K562 treated with DMSO at 1 percent for 24 hours (cell line): ENCODE measurements around the gene ZNF679. TPM values are rescaled to one million over a fixed set of nuclear protein-coding genes. Genes with fewer than 3 reads are reported as not detected.

ENCODE experiments used
- total RNA-seq: library from RNA; unstranded; fragments of 300-600 nt; gene quantifications from 2 replicates; pipeline ENCODE4 v1.2.3, GENCODE V29; 2022; ENCODE audit warnings: low read depth; ENCODE audit not compliant: insufficient read depth

Gene ZNF679
- total RNA-seq: not detected in 2 replicates

DNA sequence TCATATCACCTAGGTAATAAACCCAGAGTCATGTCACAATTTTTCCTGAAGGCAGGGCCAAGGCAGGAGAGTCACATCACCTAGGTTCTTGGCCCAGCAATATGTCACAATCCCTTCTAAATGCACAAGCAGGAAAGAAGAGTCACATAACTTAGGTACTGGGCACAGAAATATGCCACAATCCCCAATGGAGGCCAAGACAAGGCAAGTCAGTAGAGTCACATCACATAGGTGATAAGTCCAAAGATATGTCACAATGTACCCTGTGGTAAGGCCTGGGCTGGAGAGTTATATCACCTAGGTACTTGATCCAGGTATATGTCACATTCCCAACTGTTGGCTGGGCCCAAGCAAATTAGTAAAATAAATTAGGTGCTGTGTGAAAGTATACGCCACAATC lies at the start of gene ZNF679:
Gene ZNF679, plus strand, starts transcription at position 301 of the 400 bp plus-strand sequence. CDS start 20,644 bp downstream, outside the sequence.

DNA sequence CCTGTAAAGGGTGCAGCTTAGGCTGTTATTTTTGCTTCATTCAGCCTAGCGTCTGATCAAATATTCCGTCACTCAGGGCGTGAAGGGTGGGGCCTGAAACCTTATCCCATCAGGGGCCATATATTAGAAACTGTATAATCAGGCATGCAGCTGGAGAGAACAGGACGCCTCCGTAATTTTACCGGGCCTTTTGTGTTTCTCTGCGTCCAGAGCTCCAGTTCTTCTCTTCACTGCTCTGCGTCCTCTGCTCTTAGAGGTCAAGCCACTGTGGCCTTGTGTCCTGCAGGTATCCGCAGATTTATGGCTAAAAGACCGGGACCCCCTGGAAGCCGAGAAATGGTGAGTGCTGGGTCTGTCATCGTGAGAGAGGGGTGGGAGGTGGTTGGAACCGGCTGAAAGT lies 21.4 kb upstream of the ZNF679 start, which contains the start of gene ZNF735:
Gene ZNF735, plus strand, starts transcription at position 301 of the 400 bp plus-strand sequence. Its CDS starts 0 bp downstream, at position 301.

DNA sequence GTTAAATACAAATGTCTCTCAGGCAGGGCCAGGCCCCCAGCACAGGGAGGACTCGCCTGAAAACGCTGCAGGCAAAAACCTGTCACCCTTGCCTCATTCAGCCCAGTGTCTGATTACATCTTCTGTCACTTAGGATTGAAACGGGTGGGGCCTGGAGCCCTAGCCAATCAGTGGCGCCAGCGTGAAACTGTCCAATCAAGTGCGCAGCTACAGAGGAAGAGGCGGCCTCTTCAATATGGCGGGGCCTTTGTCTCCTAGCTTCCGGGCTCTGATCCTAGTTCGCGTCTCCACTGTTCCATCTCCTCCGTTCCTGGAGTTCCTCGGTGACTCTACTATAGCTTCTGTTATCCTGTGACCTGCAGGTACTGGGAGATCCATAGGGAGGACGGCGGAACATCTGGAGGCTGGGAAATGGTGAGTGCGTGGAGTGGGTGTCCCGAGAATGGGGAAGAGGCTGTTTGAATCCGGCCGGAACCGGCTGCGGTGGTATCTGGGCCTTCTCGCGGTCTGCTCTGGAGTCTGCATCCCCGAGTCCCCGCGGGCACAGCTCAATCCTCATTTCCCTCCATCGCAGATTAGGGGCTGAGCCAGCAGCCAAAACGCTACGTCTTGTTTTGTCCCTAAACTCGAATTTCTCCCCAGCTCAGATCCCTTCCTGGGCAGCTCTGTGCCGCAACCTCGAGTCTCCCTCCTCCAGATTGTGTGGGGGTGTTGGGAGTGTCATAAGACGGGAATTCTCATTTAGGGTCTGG lies 85.6 kb downstream of the ZNF679 start, which contains the start of gene ZNF736:
Gene ZNF736, plus strand, starts transcription at position 222 of the 752 bp plus-strand sequence. Its CDS starts 190 bp downstream, at position 412.

Other genes with a start within 250 kb of the ZNF679 start
- gene ZNF722, start 229.6 kb upstream of the ZNF679 start, total RNA-seq: not detected in 2 replicates
- not detected in 2 replicates for gene ZNF727, start 183.0 kb upstream of the ZNF679 start, total RNA-seq
- gene ZNF735, start 21.3 kb upstream of the ZNF679 start, total RNA-seq: not detected in 2 replicates
- gene ZNF736, start 85.5 kb downstream of the ZNF679 start, total RNA-seq: 3.3 and 3.4 TPM in 2 replicates